Frontal cortex (tissue), 4 donors: ENCODE data around the gene EID2. TPM values are rescaled to one million over a fixed set of nuclear protein-coding genes. Genes with fewer than 3 reads are reported as not detected.

ENCODE experiments used
- DNase-seq, 2 donors: peaks; one replicate each; pipeline ENCODE4 v3.0.0; 2012; ENCODE audit warnings: low spot score in 2 of 2
- FAIRE-seq: peaks from 2 replicates; lab custom pipeline; 2012; peaks lifted over from hg19 to GRCh38; lab: Jason Lieb, UNC
- small RNA-seq: library from RNA; depleted of rRNA; stranded (forward); fragments of <200 nt; gene quantifications from one replicate; pipeline ENCODE3, GENCODE V24; 2014
- total RNA-seq: library from RNA; depleted of rRNA; stranded (reverse); fragments of >200 nt; gene quantifications from one replicate; pipeline ENCODE4 v1.2.3, GENCODE V29; 2014
- donor health status: control.
- donor health status: control.
- donor health status: control.

EID2 gene
- total RNA-seq, 1 donor from 2014 or later = 22.4 TPM

GRCh38 chr19:39506944-39507714 is 32.8 kb downstream of the EID2 start:
- DNase-seq (peak; percentile 71 to 80), FAIRE-seq (no peak)

- DNase-seq (no peak), FAIRE-seq (no peak)
Observed at GRCh38 chr19:39506598-39506943, 33.4 kb downstream of the EID2 start.

GRCh38 chr19:39502640-39503417 is 37.1 kb downstream of the EID2 start:
- FAIRE-seq (no peak), DNase-seq (peak in 1 of 2 donors; percentile 74)

- FAIRE-seq = no peak
- no peak for DNase-seq
Observed at GRCh38 chr19:39501340-39501739, 38.6 kb downstream of the EID2 start.

- no peak for FAIRE-seq
- no peak for DNase-seq
Observed at GRCh38 chr19:39500543-39500942, 39.4 kb downstream of the EID2 start.

- DNase-seq (no peak), FAIRE-seq (no peak)
Observed at GRCh38 chr19:39499932-39500331, 40.0 kb downstream of the EID2 start.

- no peak for DNase-seq
- no peak for FAIRE-seq
Observed at GRCh38 chr19:39498798-39499642, 40.9 kb downstream of the EID2 start, which contains the start of gene DLL3. TSS of gene DLL3 (plus strand) at chr19:39498947. CDS start at chr19:39498975, 28 bp downstream.

- FAIRE-seq (no peak), DNase-seq (peak in 1 of 2 donors; percentile 57)
Observed at GRCh38 chr19:39497996-39498797, 41.8 kb downstream of the EID2 start.

GRCh38 chr19:39497701-39497995 is 42.3 kb downstream of the EID2 start:
- DNase-seq = no peak
- FAIRE-seq = no peak

GRCh38 chr19:39496063-39496462 is 43.9 kb downstream of the EID2 start:
- no peak for FAIRE-seq
- DNase-seq = no peak

GRCh38 chr19:39494661-39495060 is 45.3 kb downstream of the EID2 start:
- DNase-seq (no peak), FAIRE-seq (no peak)

- DNase-seq (no peak), FAIRE-seq (no peak)
Observed at GRCh38 chr19:39492788-39493187, 47.2 kb downstream of the EID2 start.

GRCh38 chr19:39492225-39492624 is 47.7 kb downstream of the EID2 start:
- no peak for FAIRE-seq
- DNase-seq = no peak

GRCh38 chr19:39489756-39490155 is 50.2 kb downstream of the EID2 start:
- DNase-seq (no peak), FAIRE-seq (no peak)

Small RNA genes within 50 kb of the gene (small RNA-seq; reads per million reads assigned to genes)
- gene RPS29P24 = not detected

Other genes starting within 250 kb of the EID2 start
- gene IFNL1, start 243.8 kb downstream of the EID2 start, total RNA-seq = not detected
- gene LRFN1, start 219.3 kb downstream of the EID2 start, total RNA-seq = 5.3 TPM
- 2.9 TPM for gene GMFG, start 204.1 kb downstream of the EID2 start, total RNA-seq
- 13.0 TPM for gene SAMD4B, start 197.7 kb downstream of the EID2 start, total RNA-seq
- 36.7 TPM for gene PAF1, start 149.1 kb downstream of the EID2 start, total RNA-seq
- 9.8 TPM for gene MED29, start 148.8 kb downstream of the EID2 start, total RNA-seq
- 0.41 TPM for gene ZFP36, start 133.3 kb downstream of the EID2 start, total RNA-seq
- gene PLEKHG2, start 127.5 kb downstream of the EID2 start, total RNA-seq = 17.5 TPM
- gene RPS16, start 104.2 kb downstream of the EID2 start, total RNA-seq = 59.1 TPM
- 59.5 TPM for gene SUPT5H, start 94.6 kb downstream of the EID2 start, total RNA-seq
- gene TIMM50, start 59.3 kb downstream of the EID2 start, total RNA-seq = 43.2 TPM
- gene DLL3, start 41.2 kb downstream of the EID2 start, total RNA-seq = 13.9 TPM
- gene SELENOV, start 25.0 kb downstream of the EID2 start, total RNA-seq = 0.41 TPM
- 24.1 TPM for gene EID2B, start 7.3 kb downstream of the EID2 start, total RNA-seq
- gene LGALS13, start 62.4 kb upstream of the EID2 start, total RNA-seq = 0.82 TPM
- not detected for gene LGALS16, start 115.8 kb upstream of the EID2 start, total RNA-seq
- not detected for gene LGALS14, start 164.3 kb upstream of the EID2 start, total RNA-seq
- not detected for gene CLC, start 197.9 kb upstream of the EID2 start, total RNA-seq
- not detected for gene LEUTX, start 238.7 kb upstream of the EID2 start, total RNA-seq